Stimulated activated CD4-positive, alpha-beta T cell treated with anti-CD3 and anti-CD28 coated beads, Interleukin-2, amount 100 ng/mL, for 48 hours (primary cell): ENCODE measurements around the gene TCF3.
"Not testable (repeated sequence)": the region's sequence is repeated elsewhere in the genome, so short reads cannot be mapped to it uniquely, and the experiment has no call there.

ENCODE experiments used
- DNase-seq, 2 donors: peaks; one replicate each; pipeline ENCODE4 v3.0.0-alpha.2; 2020

TCF3 gene

GRCh38 chr19:1650650-1651567 is 1.5 kb downstream of the TCF3 start:
- peak; percentile 36 to 42 for DNase-seq

- DNase-seq: no peak
These were observed 2.4 kb downstream of the TCF3 start for GRCh38 chr19:1649706-1650649.

GRCh38 chr19:1648920-1649541 is 3.4 kb downstream of the TCF3 start:
- no peak for DNase-seq

GRCh38 chr19:1648459-1648849 is 4.0 kb downstream of the TCF3 start:
- DNase-seq: no peak

GRCh38 chr19:1647501-1648458 is 4.6 kb downstream of the TCF3 start:
- no peak for DNase-seq

GRCh38 chr19:1646659-1647453 is 5.6 kb downstream of the TCF3 start:
- DNase-seq: no peak

- no peak for DNase-seq
These were observed 6.3 kb downstream of the TCF3 start for GRCh38 chr19:1646149-1646548.

GRCh38 chr19:1645299-1645698 is 7.1 kb downstream of the TCF3 start:
- DNase-seq: no peak

GRCh38 chr19:1644070-1644469 is 8.3 kb downstream of the TCF3 start:
- DNase-seq: no peak

GRCh38 chr19:1640893-1641448 is 11.4 kb downstream of the TCF3 start:
- not testable (repeated sequence) for DNase-seq

- DNase-seq: no peak
These were observed 15.8 kb downstream of the TCF3 start for GRCh38 chr19:1636325-1637236.

- DNase-seq: no peak
These were observed 17.5 kb downstream of the TCF3 start for GRCh38 chr19:1634938-1635243.

- DNase-seq: no peak
These were observed 18.0 kb downstream of the TCF3 start for GRCh38 chr19:1634242-1634937.

- no peak for DNase-seq
These were observed 19.1 kb downstream of the TCF3 start for GRCh38 chr19:1633269-1633826.

- no peak for DNase-seq
These were observed 19.8 kb downstream of the TCF3 start for GRCh38 chr19:1632462-1633268.

- DNase-seq: no peak
These were observed 20.8 kb downstream of the TCF3 start for GRCh38 chr19:1631557-1632100.

GRCh38 chr19:1630811-1631210 is 21.6 kb downstream of the TCF3 start:
- no peak for DNase-seq

GRCh38 chr19:1630012-1630411 is 22.4 kb downstream of the TCF3 start:
- no peak for DNase-seq
